Measurements from ENCODE around the gene TAS2R50.
"Not testable (repeated sequence)": the region's sequence is repeated elsewhere in the genome, so short reads cannot be mapped to it uniquely, and the experiment has no call there.

TAS2R50 gene

GRCh38 chr12:10986812-10987211, at the start of gene TAS2R50:
TAS2R50 (minus strand) TSS chr12:10986912; CDS start chr12:10986860, 52 bp downstream.
- no peak for DNase-seq (ENCODE audit: low read depth)
- no peak within 1 kb of the TSS for H3K4me3 ChIP-seq (ENCODE audit: low read depth, low read length)

GRCh38 chr12:11033959-11034358, 47.2 kb upstream of the TAS2R50 start:
- H3K4me3 ChIP-seq (ENCODE audit: low read depth, low read length); DNase-seq (ENCODE audit: low read depth): not testable (repeated sequence)

- no peak for DNase-seq (ENCODE audit: low read depth)
- H3K4me3 ChIP-seq (ENCODE audit: low read depth, low read length), result no peak within 1 kb of the TSS
Observed at GRCh38 chr12:11031307-11031706, 44.6 kb upstream of the TAS2R50 start, which contains the start of gene TAS2R31. TAS2R31 (minus strand) TSS chr12:11031407; CDS start chr12:11031335, 72 bp downstream.

- no peak for DNase-seq (ENCODE audit: low read depth)
- no peak overlapping the region for H3K4me3 ChIP-seq (ENCODE audit: low read depth, low read length)
Observed at GRCh38 chr12:11026118-11026517, 39.4 kb upstream of the TAS2R50 start.

GRCh38 chr12:11023387-11023786, 36.7 kb upstream of the TAS2R50 start:
- no peak overlapping the region for H3K4me3 ChIP-seq (ENCODE audit: low read depth, low read length)
- DNase-seq (ENCODE audit: low read depth), result no peak

- H3K4me3 ChIP-seq (ENCODE audit: low read depth, low read length), result no peak within 1 kb of the TSS
- DNase-seq (ENCODE audit: low read depth), result no peak
Observed at GRCh38 chr12:11022520-11022919, 35.8 kb upstream of the TAS2R50 start, which contains the start of gene TAS2R19. TAS2R19 (minus strand) TSS chr12:11022620; CDS start chr12:11022571, 49 bp downstream.

GRCh38 chr12:11016937-11017336, 30.2 kb upstream of the TAS2R50 start:
- no peak for DNase-seq (ENCODE audit: low read depth)
- H3K4me3 ChIP-seq (ENCODE audit: low read depth, low read length), result no peak overlapping the region

- no peak for DNase-seq (ENCODE audit: low read depth)
Observed at GRCh38 chr12:11015775-11016430, 29.2 kb upstream of the TAS2R50 start.

GRCh38 chr12:11014234-11014633, 27.5 kb upstream of the TAS2R50 start:
- H3K4me3 ChIP-seq (ENCODE audit: low read depth, low read length), result no peak overlapping the region
- peak; percentile 21 for DNase-seq (ENCODE audit: low read depth)

More at GRCh38 chr12:11015775-11016430, 29.2 kb upstream of the TAS2R50 start:
- no peak overlapping the region for H3K4me3 ChIP-seq (ENCODE audit: low read depth, low read length)

- DNase-seq (ENCODE audit: low read depth), result no peak
- H3K4me3 ChIP-seq (ENCODE audit: low read depth, low read length), result no peak overlapping the region
Observed at GRCh38 chr12:11007608-11008007, 20.9 kb upstream of the TAS2R50 start.

GRCh38 chr12:10998204-10998603, 11.5 kb upstream of the TAS2R50 start, which contains the start of gene TAS2R20:
TAS2R20 (minus strand) TSS chr12:10998304; CDS start chr12:10997875, 429 bp downstream.
- no peak for DNase-seq (ENCODE audit: low read depth)
- H3K4me3 ChIP-seq (ENCODE audit: low read depth, low read length), result no peak within 1 kb of the TSS

GRCh38 chr12:10994307-10994706, 7.6 kb upstream of the TAS2R50 start:
- no peak overlapping the region for H3K4me3 ChIP-seq (ENCODE audit: low read depth, low read length)
- no peak for DNase-seq (ENCODE audit: low read depth)

GRCh38 chr12:10989107-10989506, 2.4 kb upstream of the TAS2R50 start:
- H3K4me3 ChIP-seq (ENCODE audit: low read depth, low read length), result no peak overlapping the region
- no peak for DNase-seq (ENCODE audit: low read depth)

- no peak for DNase-seq (ENCODE audit: low read depth)
- no peak overlapping the region for H3K4me3 ChIP-seq (ENCODE audit: low read depth, low read length)
Observed at GRCh38 chr12:10982244-10982643, 4.5 kb downstream of the TAS2R50 start.

- no peak overlapping the region for H3K4me3 ChIP-seq (ENCODE audit: low read depth, low read length)
- DNase-seq (ENCODE audit: low read depth), result no peak
Observed at GRCh38 chr12:10974965-10975364, 11.7 kb downstream of the TAS2R50 start.

GRCh38 chr12:10968765-10969456, 17.8 kb downstream of the TAS2R50 start:
- H3K4me3 ChIP-seq (ENCODE audit: low read depth, low read length), result no peak overlapping the region
- DNase-seq (ENCODE audit: low read depth), result peak; percentile 57

- no peak overlapping the region for H3K4me3 ChIP-seq (ENCODE audit: low read depth, low read length)
- DNase-seq (ENCODE audit: low read depth), result peak; percentile 34
Observed at GRCh38 chr12:10967409-10967808, 19.3 kb downstream of the TAS2R50 start.

GRCh38 chr12:10966314-10966713, 20.4 kb downstream of the TAS2R50 start:
- no peak overlapping the region for H3K4me3 ChIP-seq (ENCODE audit: low read depth, low read length)
- no peak for DNase-seq (ENCODE audit: low read depth)

- DNase-seq (ENCODE audit: low read depth), result no peak
Observed at GRCh38 chr12:10965476-10965875, 21.2 kb downstream of the TAS2R50 start.

GRCh38 chr12:10960211-10960610, 26.5 kb downstream of the TAS2R50 start:
- no peak for DNase-seq (ENCODE audit: low read depth)
- no peak overlapping the region for H3K4me3 ChIP-seq (ENCODE audit: low read depth, low read length)

More at GRCh38 chr12:10965476-10965875, 21.2 kb downstream of the TAS2R50 start:
- no peak overlapping the region for H3K4me3 ChIP-seq (ENCODE audit: low read depth, low read length)

- DNase-seq (ENCODE audit: low read depth), result no peak
- no peak overlapping the region for H3K4me3 ChIP-seq (ENCODE audit: low read depth, low read length)
Observed at GRCh38 chr12:10959804-10960203, 26.9 kb downstream of the TAS2R50 start.
